NCI-H1048 (cell line): ENCODE results near the gene PTPRN2.

Experiments used
- DNase-seq: peaks from one replicate; lab custom pipeline; 2025; lab: John Stamatoyannopoulos, UW

PTPRN2 gene

DNA sequence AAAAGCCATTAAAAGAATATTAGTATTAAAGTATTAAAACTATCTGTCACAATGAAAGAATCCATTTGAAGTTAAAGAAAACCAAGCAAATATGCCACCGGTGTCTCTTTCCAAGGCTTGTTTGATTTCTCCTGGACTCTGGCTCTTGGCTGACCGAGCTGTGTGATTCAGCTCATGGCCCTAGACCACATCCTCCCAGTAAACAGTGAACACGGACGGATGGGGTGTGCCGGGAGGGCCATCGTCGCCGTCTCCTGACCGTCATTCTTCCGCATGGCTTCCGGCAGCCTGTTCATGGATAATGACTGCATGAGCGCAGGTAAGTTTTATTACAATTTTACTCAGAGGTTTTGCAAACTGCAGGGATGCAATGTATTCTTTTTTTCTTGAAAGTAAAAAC, 1032.3 kb downstream of the PTPRN2 start:
- no peak for DNase-seq

GRCh38 chr7:157554393-157555238, 1033.0 kb downstream of the PTPRN2 start:
- no peak for DNase-seq

DNA sequence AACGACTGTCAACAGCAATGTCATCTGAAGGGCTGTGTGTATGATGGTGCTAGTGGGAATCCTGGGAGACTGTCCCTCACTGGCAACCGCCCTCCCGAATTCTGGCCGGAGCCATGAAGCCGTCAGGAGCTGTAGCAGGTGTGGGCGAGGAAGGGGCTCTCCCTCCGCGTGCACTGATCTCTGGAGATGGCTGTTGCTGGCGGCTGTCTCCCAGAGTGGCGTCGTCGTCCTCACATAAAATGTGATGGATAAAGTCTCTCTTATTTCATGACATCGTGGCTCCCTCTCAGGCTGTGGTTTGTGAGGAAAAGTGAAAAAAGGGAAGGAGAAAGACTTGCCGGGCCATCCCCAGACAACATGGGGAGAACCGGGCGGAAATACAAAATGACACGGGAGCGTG, 1034.4 kb downstream of the PTPRN2 start:
- DNase-seq: no peak

DNA sequence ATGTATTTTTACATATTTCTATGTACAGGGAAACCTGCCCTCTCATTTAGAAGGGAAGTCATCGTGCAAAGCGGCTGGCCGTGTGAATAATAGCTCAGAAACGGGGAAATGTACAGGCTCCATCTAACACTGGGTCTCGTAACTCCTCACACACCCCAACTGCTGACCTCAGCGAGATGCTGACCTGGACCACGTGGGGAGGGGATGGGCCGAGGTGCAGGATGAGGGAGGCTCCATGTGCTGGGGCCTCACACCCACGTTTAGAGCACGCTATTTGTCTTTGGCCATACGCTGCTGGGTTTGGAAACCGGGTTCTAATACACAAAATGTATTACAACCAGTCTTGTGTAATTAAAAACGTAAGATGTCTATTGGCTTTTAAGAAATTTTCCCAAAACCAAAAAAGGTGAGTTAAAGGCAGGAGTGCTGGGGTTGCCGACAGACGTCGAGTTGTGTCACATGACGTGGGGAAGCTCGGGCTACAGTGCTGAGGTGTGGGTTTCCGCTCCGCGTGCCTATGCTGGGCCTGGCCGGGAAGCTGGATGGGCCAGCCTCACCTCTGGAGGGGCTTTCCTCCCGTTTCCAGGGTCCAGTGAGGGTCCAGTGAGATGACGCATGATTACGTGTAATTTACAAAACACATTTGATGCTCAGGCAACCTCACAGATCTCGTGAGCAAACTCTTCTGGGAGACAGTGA, 1035.2 kb downstream of the PTPRN2 start:
- no peak for DNase-seq

- DNase-seq: no peak
Measured at GRCh38 chr7:157551325-157552070, 1036.1 kb downstream of the PTPRN2 start.

GRCh38 chr7:157550300-157551275, 1037.0 kb downstream of the PTPRN2 start:
- DNase-seq: no peak

DNA sequence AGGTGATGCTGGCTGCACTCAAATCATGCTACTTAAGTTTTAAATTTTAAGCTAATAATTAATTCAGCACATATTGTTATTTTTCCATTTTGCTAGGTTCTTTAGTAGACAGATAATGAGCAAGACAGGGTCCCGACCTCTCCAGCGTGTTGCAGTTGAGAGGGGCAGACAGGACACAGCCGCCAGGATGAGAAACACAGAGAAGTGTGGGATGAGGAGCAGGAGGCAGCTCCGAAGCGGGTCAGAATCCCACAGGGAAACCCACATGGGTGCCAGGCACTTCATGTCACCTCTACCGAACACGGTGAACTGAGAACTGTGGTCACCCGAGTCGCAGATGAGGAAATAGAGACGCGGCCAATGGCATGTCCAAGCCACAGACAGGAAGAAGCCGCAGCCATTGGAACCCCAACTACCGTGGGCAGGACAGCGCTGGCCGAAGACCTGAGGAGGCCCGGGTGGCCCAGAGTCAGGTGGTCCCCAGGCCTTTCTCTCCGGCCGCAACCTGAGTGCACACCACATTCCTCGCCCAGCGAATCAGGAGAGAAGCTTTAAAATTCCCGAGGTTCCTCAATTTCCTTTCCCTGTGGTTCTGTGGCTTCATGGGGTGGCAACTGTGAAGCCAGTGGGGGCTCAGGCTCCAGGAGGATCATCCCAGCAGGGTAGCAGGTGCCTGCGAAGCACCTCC, 1037.9 kb downstream of the PTPRN2 start:
- DNase-seq: no peak

GRCh38 chr7:157548691-157549303, 1038.8 kb downstream of the PTPRN2 start:
- DNase-seq: no peak

- no peak for DNase-seq
Measured at GRCh38 chr7:157547611-157548010, 1040.0 kb downstream of the PTPRN2 start.

- DNase-seq: no peak
Measured at GRCh38 chr7:157547102-157547501, 1040.5 kb downstream of the PTPRN2 start.

DNA sequence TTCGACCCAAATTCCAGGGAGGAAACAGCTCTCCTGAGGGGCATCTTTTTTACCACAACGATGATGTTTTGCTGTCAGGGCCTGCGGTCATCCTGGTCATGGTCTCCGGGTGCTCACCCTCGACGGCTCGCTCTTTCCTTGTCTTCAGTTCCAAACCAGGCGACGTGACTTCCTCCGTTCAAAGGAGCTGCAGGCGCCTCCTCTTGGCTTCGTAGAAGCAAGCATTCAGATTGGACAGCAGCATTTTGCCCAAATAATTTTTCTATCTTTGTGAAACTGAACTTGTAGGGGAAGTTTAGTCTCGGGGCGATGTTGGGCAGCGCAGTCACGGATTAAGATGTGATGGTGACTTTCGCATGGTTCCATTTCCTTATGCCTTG, 1042.0 kb downstream of the PTPRN2 start:
- DNase-seq: no peak

DNA sequence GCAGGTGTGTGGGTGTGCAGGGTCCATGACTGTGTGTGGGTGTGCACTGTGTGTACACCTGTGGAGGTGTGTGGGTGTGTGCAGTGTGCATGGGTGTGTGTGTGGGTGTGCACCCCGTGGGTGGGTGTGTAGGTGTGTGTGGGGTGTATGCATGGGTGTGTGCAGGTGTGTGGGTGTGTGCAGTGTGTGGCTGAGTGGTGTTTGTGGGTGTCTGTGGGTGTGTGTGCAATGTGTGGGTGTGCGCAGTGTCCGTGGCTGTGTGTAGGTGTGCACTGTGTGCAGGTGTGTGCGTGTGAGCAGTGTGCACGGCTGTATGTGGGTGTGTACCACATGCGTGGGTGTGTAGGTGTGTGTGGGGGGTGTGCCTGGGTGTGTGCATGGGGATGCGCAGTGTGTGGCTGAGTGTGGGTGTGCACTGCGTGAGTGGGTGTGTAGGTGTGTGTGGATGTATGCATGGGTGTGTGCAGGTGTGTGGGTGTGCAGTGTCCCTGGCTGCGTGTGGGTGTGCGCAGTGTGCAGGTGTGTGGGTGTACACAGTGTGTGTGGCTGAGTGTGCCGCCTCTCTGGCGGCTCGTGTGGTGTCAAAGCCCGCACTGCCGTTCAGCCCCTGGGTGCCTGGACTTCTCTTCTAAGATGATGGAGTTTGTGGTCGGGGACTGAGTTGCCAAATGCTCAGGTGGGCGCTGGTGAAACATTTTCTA, 1042.5 kb downstream of the PTPRN2 start:
- DNase-seq: no peak

GRCh38 chr7:157544226-157544625, 1043.4 kb downstream of the PTPRN2 start:
- no peak for DNase-seq

- DNase-seq: no peak
Measured at GRCh38 chr7:157543791-157544190, 1043.8 kb downstream of the PTPRN2 start.

DNA sequence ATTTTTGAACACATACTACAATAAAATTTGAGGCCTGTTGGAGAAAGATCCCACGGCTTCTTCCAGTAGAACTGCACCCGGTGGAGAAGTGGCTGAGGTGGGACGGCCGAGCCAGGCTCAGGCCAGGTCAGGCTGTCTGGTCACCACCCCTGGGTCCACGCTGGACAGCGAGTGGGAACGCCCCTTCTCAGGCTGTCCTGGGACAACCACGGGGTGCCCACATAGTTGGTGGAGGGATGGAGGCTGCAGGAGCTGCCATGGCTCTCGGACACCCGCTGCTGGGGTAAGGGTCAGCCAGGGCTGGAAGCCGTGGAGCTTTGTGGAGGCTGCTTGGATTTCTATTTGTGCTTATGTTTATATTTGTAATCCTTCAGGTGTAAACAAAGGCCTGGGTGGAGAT, 1044.3 kb downstream of the PTPRN2 start:
- DNase-seq: no peak

DNA sequence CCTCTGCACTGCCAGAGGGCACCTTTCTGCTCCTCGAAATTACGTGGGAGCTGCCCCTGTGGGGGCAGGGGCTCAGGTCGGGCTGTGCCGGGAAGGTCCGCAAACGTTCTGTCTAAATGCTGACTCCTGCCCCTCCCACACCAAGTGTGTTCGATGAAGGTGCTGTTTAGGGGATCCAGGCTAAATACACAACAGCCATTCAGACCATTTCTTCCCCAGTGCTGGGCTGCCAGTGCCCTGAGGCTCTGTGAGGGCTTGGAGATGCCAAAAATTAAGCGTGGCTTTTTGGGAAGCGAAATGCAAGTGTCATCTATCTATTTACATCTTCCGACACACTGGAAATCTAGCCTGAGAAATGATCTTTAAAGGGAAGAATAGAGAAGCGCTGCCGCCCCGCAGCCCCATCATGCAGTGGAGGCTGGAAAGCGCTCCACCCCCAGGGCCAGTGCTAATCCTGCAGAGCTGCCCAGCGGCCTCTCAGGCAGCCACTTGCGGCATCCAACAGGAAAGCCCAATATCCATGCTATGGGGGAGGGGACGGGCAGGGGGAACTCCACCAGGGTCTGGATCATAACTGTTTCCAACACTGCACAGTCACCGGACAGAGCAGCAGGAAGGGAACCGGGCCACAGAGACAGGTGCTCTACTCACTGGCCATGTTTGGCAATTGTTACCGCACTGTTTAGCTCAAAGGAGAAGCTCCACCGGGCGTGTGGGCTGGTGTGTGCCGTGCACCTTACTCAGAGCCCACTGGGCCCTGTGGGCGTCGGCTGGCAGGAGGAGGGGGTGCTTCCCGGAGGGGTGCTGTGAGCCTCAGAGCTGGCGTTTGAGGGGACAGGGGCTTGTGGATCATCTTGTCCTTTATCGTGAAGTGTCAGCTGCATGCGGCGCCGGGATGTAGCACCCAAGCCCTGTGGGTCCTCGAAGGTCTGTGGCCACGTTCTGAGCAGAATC, 1045.3 kb downstream of the PTPRN2 start:
- DNase-seq: no peak

- no peak for DNase-seq
Measured at GRCh38 chr7:157541295-157542067, 1046.1 kb downstream of the PTPRN2 start.
